Measurements from ENCODE around the gene GALNT15.

GRCh38 chr3:16219777-16220176 lies 45.3 kb downstream of the GALNT15 start:
- TF ChIP-seq CTCF (optimal IDR thresholded peaks at IDR 0.05 in 1 of 3, IDR thresholded peaks at IDR 0.05 in 1 of 3, conservative IDR thresholded peaks at IDR 0.05 in 1 of 3; ENCODE audit: extremely low read depth in 1 of 3, insufficient read depth in 2 of 3, low read length in 3 of 3) (no peak), EZH2 (IDR thresholded peaks at IDR 0.05; ENCODE audit: low read length) (no peak)

Data from keratinocyte (primary cell).